Measurements from ENCODE around the gene CAMK2N1. TPM values are rescaled to one million over a fixed set of nuclear protein-coding genes. Genes with fewer than 3 reads are reported as not detected.

Gene CAMK2N1
- total and polyA plus RNA-seq, 2 experiments from 2014 or later: 0.52 to 2.9 TPM

- H3K36me3 ChIP-seq (ENCODE audit: insufficient read depth): no peaks in the 10 kb centered on the region
- no peaks in the 10 kb centered on the region; the same call in 2 of the 3 replicates for H3K9me3 Mint-ChIP-seq
- H3K9me2 ChIP-seq (ENCODE audit: insufficient read depth): peaks cover 10% of the 10 kb centered on the region; the same call in 1 of the 2 replicates
- no peaks in the 10 kb centered on the region for H3K79me2 ChIP-seq (replicated peaks; ENCODE audit: insufficient read depth)
- H3K27me3 Mint-ChIP-seq (ENCODE audit: insufficient read depth, low read depth, poor library complexity): peaks cover 13% of the 10 kb centered on the region
- no peaks in the 10 kb centered on the region for H3K36me3 Mint-ChIP-seq (ENCODE audit: low read depth)
- H3K27ac Mint-ChIP-seq: no peak overlapping the region
- no peak overlapping the region for H3K4me3 Mint-ChIP-seq
- H3F3A ChIP-seq (replicated peaks; ENCODE audit: low read depth): no peaks in the 10 kb centered on the region
- TF ChIP-seq ZNF114 (CRISPR knock-in tag; IDR thresholded peaks at IDR 0.05) (no peak), CTCF (conservative IDR thresholded peaks at IDR 0.05; ENCODE audit: low read depth in 2 of 2) (no peak)
- no peaks in the 10 kb centered on the region for H4K20me1 ChIP-seq (replicated peaks; ENCODE audit: insufficient read depth)
- ATAC-seq (no peak), DNase-seq (ENCODE audit: low spot score) (no peak)
- no peak overlapping the region for H3K4me3 ChIP-seq
- no peaks in the 10 kb centered on the region for H3K4me1 Mint-ChIP-seq
- no peak overlapping the region for H3K4me2 ChIP-seq
- no peak overlapping the region for H2AFZ ChIP-seq
- no peaks in the 10 kb centered on the region for H3K4me1 ChIP-seq (ENCODE audit: insufficient read depth)
- no peak overlapping the region for H3K27ac ChIP-seq (ENCODE audit: low read depth)
- H3K27me3 ChIP-seq (ENCODE audit: insufficient read depth): no peaks in the 10 kb centered on the region
Observed at GRCh38 chr1:20463502-20463901, 22.5 kb downstream of the CAMK2N1 start.

- peaks cover 10% of the 10 kb centered on the region; the same call in 1 of the 2 replicates for H3K9me2 ChIP-seq (ENCODE audit: insufficient read depth)
- H3K27me3 ChIP-seq (ENCODE audit: insufficient read depth): no peaks in the 10 kb centered on the region
- H3K27ac Mint-ChIP-seq: no peak overlapping the region
- H3K9me3 Mint-ChIP-seq: no peaks in the 10 kb centered on the region; the same call in 2 of the 3 replicates
- no peak overlapping the region for H3K4me2 ChIP-seq
- H2AFZ ChIP-seq: no peak overlapping the region
- no peaks in the 10 kb centered on the region for H3K36me3 Mint-ChIP-seq (ENCODE audit: low read depth)
- H3K4me1 Mint-ChIP-seq: no peaks in the 10 kb centered on the region
- H3K27ac ChIP-seq (ENCODE audit: low read depth): no peak overlapping the region
- no peaks in the 10 kb centered on the region for H3K79me2 ChIP-seq (replicated peaks; ENCODE audit: insufficient read depth)
- no peaks in the 10 kb centered on the region for H3K36me3 ChIP-seq (ENCODE audit: insufficient read depth)
- no peaks in the 10 kb centered on the region for H4K20me1 ChIP-seq (replicated peaks; ENCODE audit: insufficient read depth)
- peaks cover 13% of the 10 kb centered on the region for H3K27me3 Mint-ChIP-seq (ENCODE audit: insufficient read depth, low read depth, poor library complexity)
- no peak for DNase-seq (ENCODE audit: low spot score)
- no peak overlapping the region for H3K4me3 Mint-ChIP-seq
- H3K4me1 ChIP-seq (ENCODE audit: insufficient read depth): no peaks in the 10 kb centered on the region
- no peak overlapping the region for H3K4me3 ChIP-seq
- no peak for ATAC-seq
- H3F3A ChIP-seq (replicated peaks; ENCODE audit: low read depth): no peaks in the 10 kb centered on the region
- TF ChIP-seq ETS1 (IDR thresholded peaks at IDR 0.05) (no peak), CREB1 (CRISPR knock-in tag; IDR thresholded peaks at IDR 0.05; ENCODE audit: low read depth) (no peak), ZNF462 (CRISPR knock-in tag; IDR thresholded peaks at IDR 0.05) (no peak), EZH2 (IDR thresholded peaks at IDR 0.05; ENCODE audit: low read depth, unreplicated experiment) (no peak), JUNB (IDR thresholded peaks at IDR 0.05; ENCODE audit: unreplicated experiment) (no peak), NANOG (IDR thresholded peaks at IDR 0.05; ENCODE audit: borderline replicate concordance) (no peak), POLR2AphosphoS5 (IDR thresholded peaks at IDR 0.05; ENCODE audit: low read depth) (no peak), ZNF114 (CRISPR knock-in tag; IDR thresholded peaks at IDR 0.05) (no peak), EZH2phosphoT487 (IDR thresholded peaks at IDR 0.05; ENCODE audit: unreplicated experiment) (no peak)
Observed at GRCh38 chr1:20462397-20462796, 23.6 kb downstream of the CAMK2N1 start.

All from GM23338 (cell line).